Measurements from ENCODE around the gene SERGEF. TPM values are rescaled to one million over a fixed set of nuclear protein-coding genes. Genes with fewer than 3 reads are reported as not detected.
"Not testable (repeated sequence)": the region's sequence is repeated elsewhere in the genome, so short reads cannot be mapped to it uniquely, and the experiment has no call there.

SERGEF gene
- total RNA-seq, 2 donors from 2014 or later, result 40.8 to 43.1 TPM

- Mint-ChIP-seq H3K4me3 (no peak overlapping the region), H3K27me3 (ENCODE audit: low read depth) (no peaks in the 10 kb centered on the region), H3K36me3 (ENCODE audit: insufficient read depth in 2 of 2) (no peaks in the 10 kb centered on the region), H3K9me3 (no peaks in the 10 kb centered on the region), H3K4me1 (ENCODE audit: low read depth) (no peaks in the 10 kb centered on the region), H3K27ac (no peak overlapping the region)
- peak in 1 of 2 donors; percentile 10 for DNase-seq
- ATAC-seq (replicated peaks in 1 of 2), result no peak
These were observed 106.4 kb downstream of the SERGEF start for GRCh38 chr11:17906436-17906835.

- no peak overlapping the region for H3K27ac Mint-ChIP-seq
- no peaks in the 10 kb centered on the region for H3K27me3 Mint-ChIP-seq (ENCODE audit: low read depth)
- no peaks in the 10 kb centered on the region for H3K4me1 Mint-ChIP-seq (ENCODE audit: low read depth)
- no peak overlapping the region for H3K4me3 Mint-ChIP-seq
- DNase-seq, result no peak
- H3K9me3 Mint-ChIP-seq, result no peaks in the 10 kb centered on the region
- H3K36me3 Mint-ChIP-seq (ENCODE audit: insufficient read depth in 2 of 2), result no peaks in the 10 kb centered on the region
- no peak for ATAC-seq (replicated peaks in 1 of 2)
These were observed 107.4 kb downstream of the SERGEF start for GRCh38 chr11:17905477-17905876.

GRCh38 chr11:17901481-17901880 is 111.4 kb downstream of the SERGEF start:
- Mint-ChIP-seq H3K4me3 (no peak overlapping the region), H3K4me1 (ENCODE audit: low read depth) (no peaks in the 10 kb centered on the region), H3K9me3 (no peaks in the 10 kb centered on the region), H3K36me3 (ENCODE audit: insufficient read depth in 2 of 2) (no peaks in the 10 kb centered on the region), H3K27ac (no peak overlapping the region), H3K27me3 (ENCODE audit: low read depth) (no peaks in the 10 kb centered on the region)
- no peak for DNase-seq
- ATAC-seq (replicated peaks in 1 of 2), result no peak

- Mint-ChIP-seq H3K27me3 (ENCODE audit: low read depth) (no peaks in the 10 kb centered on the region), H3K4me3 (no peak overlapping the region), H3K4me1 (ENCODE audit: low read depth) (no peaks in the 10 kb centered on the region), H3K27ac (no peak overlapping the region), H3K9me3 (no peaks in the 10 kb centered on the region), H3K36me3 (ENCODE audit: insufficient read depth in 2 of 2) (no peaks in the 10 kb centered on the region)
- DNase-seq (no peak), ATAC-seq (replicated peaks in 1 of 2) (no peak)
These were observed 114.1 kb downstream of the SERGEF start for GRCh38 chr11:17898782-17899181.

GRCh38 chr11:17898071-17898470 is 114.8 kb downstream of the SERGEF start:
- ATAC-seq (replicated peaks in 1 of 2) (no peak), DNase-seq (no peak)
- H3K36me3 Mint-ChIP-seq (ENCODE audit: insufficient read depth in 2 of 2), result no peaks in the 10 kb centered on the region
- H3K4me1 Mint-ChIP-seq (ENCODE audit: low read depth), result no peaks in the 10 kb centered on the region
- no peak overlapping the region for H3K27ac Mint-ChIP-seq
- no peaks in the 10 kb centered on the region for H3K27me3 Mint-ChIP-seq (ENCODE audit: low read depth)
- no peaks in the 10 kb centered on the region for H3K9me3 Mint-ChIP-seq
- H3K4me3 Mint-ChIP-seq, result no peak overlapping the region

- no peaks in the 10 kb centered on the region for H3K27me3 Mint-ChIP-seq (ENCODE audit: low read depth)
- no peaks in the 10 kb centered on the region for H3K9me3 Mint-ChIP-seq
- H3K27ac Mint-ChIP-seq, result no peak overlapping the region
- H3K4me1 Mint-ChIP-seq (ENCODE audit: low read depth), result no peaks in the 10 kb centered on the region
- no peak for ATAC-seq (replicated peaks in 1 of 2)
- DNase-seq, result no peak
- H3K36me3 Mint-ChIP-seq (ENCODE audit: insufficient read depth in 2 of 2), result no peaks in the 10 kb centered on the region
- no peak overlapping the region for H3K4me3 Mint-ChIP-seq
These were observed 115.4 kb downstream of the SERGEF start for GRCh38 chr11:17897495-17897894.

- H3K9me3 Mint-ChIP-seq; H3K36me3 Mint-ChIP-seq (ENCODE audit: insufficient read depth in 2 of 2); H3K27ac Mint-ChIP-seq; ATAC-seq (replicated peaks in 1 of 2); H3K27me3 Mint-ChIP-seq (ENCODE audit: low read depth); H3K4me1 Mint-ChIP-seq (ENCODE audit: low read depth); DNase-seq; H3K4me3 Mint-ChIP-seq: not testable (repeated sequence)
These were observed 116.2 kb downstream of the SERGEF start for GRCh38 chr11:17896496-17897151.

- H3K9me3 Mint-ChIP-seq, result no peaks in the 10 kb centered on the region
- no peaks in the 10 kb centered on the region for H3K27me3 Mint-ChIP-seq (ENCODE audit: low read depth)
- H3K27ac Mint-ChIP-seq, result no peak overlapping the region
- ATAC-seq (replicated peaks in 1 of 2) (no peak), DNase-seq (no peak)
- no peaks in the 10 kb centered on the region for H3K4me1 Mint-ChIP-seq (ENCODE audit: low read depth)
- no peaks in the 10 kb centered on the region for H3K36me3 Mint-ChIP-seq (ENCODE audit: insufficient read depth in 2 of 2)
- H3K4me3 Mint-ChIP-seq, result no peak overlapping the region
These were observed 117.8 kb downstream of the SERGEF start for GRCh38 chr11:17894929-17895658.

- H3K9me3 Mint-ChIP-seq, result no peaks in the 10 kb centered on the region
- H3K4me3 Mint-ChIP-seq, result no peak overlapping the region
- ATAC-seq (replicated peaks in 1 of 2), result no peak
- H3K4me1 Mint-ChIP-seq (ENCODE audit: low read depth), result no peaks in the 10 kb centered on the region
- no peak for DNase-seq
- no peaks in the 10 kb centered on the region for H3K36me3 Mint-ChIP-seq (ENCODE audit: insufficient read depth in 2 of 2)
- no peaks in the 10 kb centered on the region for H3K27me3 Mint-ChIP-seq (ENCODE audit: low read depth)
- H3K27ac Mint-ChIP-seq, result no peak overlapping the region
These were observed 120.4 kb downstream of the SERGEF start for GRCh38 chr11:17892409-17892808.

GRCh38 chr11:17890325-17890724 is 122.5 kb downstream of the SERGEF start:
- Mint-ChIP-seq H3K9me3 (no peaks in the 10 kb centered on the region), H3K4me3 (no peak overlapping the region), H3K4me1 (ENCODE audit: low read depth) (no peaks in the 10 kb centered on the region), H3K36me3 (ENCODE audit: insufficient read depth in 2 of 2) (no peaks in the 10 kb centered on the region), H3K27ac (no peak overlapping the region), H3K27me3 (ENCODE audit: low read depth) (no peaks in the 10 kb centered on the region)
- ATAC-seq (replicated peaks in 1 of 2), result no peak
- no peak for DNase-seq

- H3K27me3 Mint-ChIP-seq (ENCODE audit: low read depth), result no peaks in the 10 kb centered on the region
- ATAC-seq (replicated peaks in 1 of 2) (no peak), DNase-seq (no peak)
- no peaks in the 10 kb centered on the region for H3K4me1 Mint-ChIP-seq (ENCODE audit: low read depth)
- H3K36me3 Mint-ChIP-seq (ENCODE audit: insufficient read depth in 2 of 2), result no peaks in the 10 kb centered on the region
- H3K9me3 Mint-ChIP-seq, result no peaks in the 10 kb centered on the region
- H3K27ac Mint-ChIP-seq, result no peak overlapping the region
- no peak overlapping the region for H3K4me3 Mint-ChIP-seq
These were observed 125.1 kb downstream of the SERGEF start for GRCh38 chr11:17887779-17888178.

- no peak for ATAC-seq (replicated peaks in 1 of 2)
- H3K4me1 Mint-ChIP-seq (ENCODE audit: low read depth), result no peaks in the 10 kb centered on the region
- no peak for DNase-seq
- no peaks in the 10 kb centered on the region for H3K36me3 Mint-ChIP-seq (ENCODE audit: insufficient read depth in 2 of 2)
- H3K27ac Mint-ChIP-seq, result no peak overlapping the region
- no peak overlapping the region for H3K4me3 Mint-ChIP-seq
- H3K9me3 Mint-ChIP-seq, result no peaks in the 10 kb centered on the region
- no peaks in the 10 kb centered on the region for H3K27me3 Mint-ChIP-seq (ENCODE audit: low read depth)
These were observed 128.9 kb downstream of the SERGEF start for GRCh38 chr11:17883946-17884345.

- Mint-ChIP-seq H3K36me3 (ENCODE audit: insufficient read depth in 2 of 2) (no peaks in the 10 kb centered on the region), H3K27ac (no peak overlapping the region), H3K4me3 (no peak overlapping the region), H3K9me3 (no peaks in the 10 kb centered on the region), H3K4me1 (ENCODE audit: low read depth) (no peaks in the 10 kb centered on the region), H3K27me3 (ENCODE audit: low read depth) (no peaks in the 10 kb centered on the region)
- DNase-seq, result no peak
- ATAC-seq (replicated peaks in 1 of 2), result no peak
These were observed 129.8 kb downstream of the SERGEF start for GRCh38 chr11:17883057-17883456.

GRCh38 chr11:17878743-17879142 is 134.1 kb downstream of the SERGEF start:
- ATAC-seq (replicated peaks in 1 of 2) (no peak), DNase-seq (no peak)
- H3K27ac Mint-ChIP-seq, result no peak overlapping the region
- H3K36me3 Mint-ChIP-seq (ENCODE audit: insufficient read depth in 2 of 2), result no peaks in the 10 kb centered on the region
- no peak overlapping the region for H3K4me3 Mint-ChIP-seq
- no peaks in the 10 kb centered on the region for H3K9me3 Mint-ChIP-seq
- H3K4me1 Mint-ChIP-seq (ENCODE audit: low read depth), result no peaks in the 10 kb centered on the region
- H3K27me3 Mint-ChIP-seq (ENCODE audit: low read depth), result no peaks in the 10 kb centered on the region
